Neural cell (in vitro differentiated cells): ENCODE measurements around the gene TSR3.

Experiments used
- CTCF ChIP-seq: fragments of 450-650 bp; IDR thresholded peaks from 2 replicates; pipeline ENCODE4 v1.5.1; 2014; ENCODE audit warnings: antibody characterized with exemption, mild to moderate bottlenecking, moderate library complexity; ENCODE audit not compliant: poor library complexity, severe bottlenecking
- EP300 ChIP-seq: fragments of 450-650 bp; conservative IDR thresholded peaks from 2 replicates; pipeline ENCODE4 v1.6.1; 2014; ENCODE audit warnings: antibody characterized with exemption, mild to moderate bottlenecking, moderate library complexity; ENCODE audit not compliant: poor library complexity, severe bottlenecking
- EZH2 ChIP-seq: fragments of 200-600, 300-800 bp; shearing (Covaris generic), sonication (generic); IDR thresholded peaks from 2 replicates; pipeline ENCODE4 v1.6.1; 2014; ENCODE audit warnings: antibody characterized with exemption, low read length, borderline replicate concordance, mild to moderate bottlenecking; ENCODE audit not compliant: insufficient read depth, poor library complexity, severe bottlenecking
- MXI1 ChIP-seq: fragments of 450-650 bp; conservative IDR thresholded peaks from 2 replicates; pipeline ENCODE4 v1.6.1; 2014; ENCODE audit warnings: antibody characterized with exemption, mild to moderate bottlenecking; ENCODE audit not compliant: poor library complexity, severe bottlenecking
- POLR2AphosphoS5 ChIP-seq: IDR thresholded peaks from 2 replicates; pipeline ENCODE4 v1.6.1; 2012

GRCh38 chr16:1378087-1378803 is 26.6 kb upstream of the TSR3 start:
- no peak for TF ChIP-seq EZH2
- TF ChIP-seq MXI1, result no peak
- TF ChIP-seq CTCF, result no peak
- TF ChIP-seq POLR2AphosphoS5, result no peak
- no peak for TF ChIP-seq EP300
